Putamen (tissue), 1 donor: ENCODE measurements around the gene CCNY.

ENCODE experiments used
- DNase-seq: peaks from one replicate; pipeline ENCODE4 v3.0.0-alpha.2; 2016; ENCODE audit warnings: low spot score

CCNY gene

DNA sequence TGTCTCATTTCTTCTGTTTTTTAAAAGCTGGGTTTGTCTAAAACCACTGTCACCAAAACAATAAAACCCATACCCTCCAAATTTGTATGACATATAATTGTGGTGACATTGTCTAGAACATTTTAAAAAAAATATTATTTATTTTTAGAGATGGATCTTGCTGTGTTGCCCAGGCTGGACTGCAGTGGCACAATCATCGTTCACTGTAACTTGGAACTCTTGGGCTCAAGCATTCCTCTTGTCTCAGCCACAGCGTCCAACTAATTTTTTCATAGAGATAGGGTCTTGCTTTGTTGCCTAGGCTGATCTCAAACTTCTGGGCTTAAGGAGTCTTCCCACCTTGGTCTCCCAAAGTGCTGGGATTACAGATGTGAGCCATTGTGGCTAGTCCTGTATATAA is 116.5 kb downstream of the CCNY start:
- DNase-seq, result no peak

DNA sequence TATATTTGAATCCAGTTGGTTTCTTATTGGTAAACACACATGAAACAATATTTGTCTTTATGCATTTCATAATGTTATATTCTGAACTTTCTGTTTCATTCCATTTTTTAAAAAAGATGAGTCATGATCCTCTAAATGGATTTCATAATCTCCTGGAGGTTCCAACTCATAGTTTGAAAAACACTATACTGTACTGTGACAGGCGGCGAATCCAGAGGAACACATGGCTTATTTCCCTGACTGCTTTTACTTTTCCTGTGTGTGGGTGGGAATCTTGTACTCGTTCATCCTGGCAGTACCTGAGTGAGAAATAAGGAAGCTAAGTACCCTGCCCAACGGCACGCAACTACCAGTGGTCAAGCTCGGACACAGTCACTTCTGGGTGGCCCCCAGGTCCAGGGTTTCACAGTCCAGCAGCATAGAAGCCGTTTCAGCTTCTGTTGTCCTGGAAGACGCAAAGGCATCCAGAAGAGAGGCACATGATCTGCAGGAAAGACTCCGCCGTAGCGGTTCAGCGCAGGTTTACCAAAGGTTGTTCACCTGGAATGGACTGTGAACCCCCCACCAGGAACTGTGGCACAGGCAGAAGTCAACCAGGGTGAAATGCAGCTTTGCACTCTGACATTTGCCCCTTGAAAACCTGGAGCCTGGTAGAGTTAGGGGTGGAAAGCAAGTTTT is 117.7 kb downstream of the CCNY start:
- peak; percentile 74 for DNase-seq

- no peak for DNase-seq
Observed at GRCh38 chr10:35456153-35456720, 119.9 kb downstream of the CCNY start.

DNA sequence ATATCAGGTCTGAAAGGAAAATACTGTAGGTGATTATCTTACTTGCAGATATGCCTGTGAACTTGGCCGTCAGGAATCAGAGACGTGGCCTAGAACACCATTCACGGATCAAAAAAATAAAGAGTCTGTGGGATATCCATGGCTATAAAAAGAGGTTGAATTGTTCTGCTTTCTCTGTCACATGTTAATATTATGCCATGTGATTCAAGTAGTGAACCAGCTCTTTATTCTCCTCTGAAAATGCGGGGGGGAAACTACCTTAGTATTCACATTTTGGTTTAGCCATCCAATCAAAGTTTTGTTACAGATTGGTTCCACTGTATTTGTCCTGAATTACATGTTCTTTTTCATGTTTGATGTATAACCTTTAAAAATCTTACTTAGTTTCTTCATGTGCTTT is 120.5 kb downstream of the CCNY start:
- peak; percentile 77 for DNase-seq

GRCh38 chr10:35458500-35459448 is 122.5 kb downstream of the CCNY start:
- peak; percentile 68 for DNase-seq

- DNase-seq, result no peak
Observed at GRCh38 chr10:35459449-35459847, 123.1 kb downstream of the CCNY start.

GRCh38 chr10:35460852-35461460 is 124.6 kb downstream of the CCNY start:
- no peak for DNase-seq

- peak; percentile 58 for DNase-seq
Observed at GRCh38 chr10:35462491-35462934, 126.2 kb downstream of the CCNY start.

- DNase-seq, result no peak
Observed at GRCh38 chr10:35463105-35463867, 127.0 kb downstream of the CCNY start.

GRCh38 chr10:35463878-35464277 is 127.6 kb downstream of the CCNY start:
- no peak for DNase-seq

DNA sequence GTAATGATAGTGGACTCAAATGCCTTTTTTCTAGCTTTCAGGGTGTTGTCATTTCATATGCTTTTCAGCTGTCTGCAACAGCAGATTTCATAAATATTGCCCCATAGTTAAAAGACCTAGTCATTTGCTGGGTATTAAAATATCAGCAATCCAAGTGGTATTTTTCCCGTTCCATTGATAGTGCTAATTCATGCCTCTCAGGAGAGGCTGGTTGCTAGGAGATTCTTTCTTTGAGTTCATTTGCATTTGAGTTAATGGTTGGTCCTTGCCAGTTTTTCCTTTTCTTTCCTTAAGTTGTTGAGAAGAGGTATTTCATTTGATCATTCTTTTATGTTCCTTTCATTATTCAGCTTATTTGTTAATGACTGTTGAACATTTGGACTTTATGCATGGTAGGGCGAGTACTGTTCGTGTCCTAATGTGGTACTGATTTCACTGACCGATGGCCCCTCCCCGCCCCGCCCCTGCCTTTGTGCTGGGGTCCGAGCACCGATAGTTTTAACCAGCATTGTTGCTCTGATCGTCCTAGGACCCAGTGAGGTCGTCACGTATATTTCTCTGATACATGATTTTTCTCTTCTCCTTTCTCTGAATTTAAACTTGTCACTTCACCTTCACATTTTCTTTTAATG is 128.6 kb downstream of the CCNY start:
- no peak for DNase-seq

DNA sequence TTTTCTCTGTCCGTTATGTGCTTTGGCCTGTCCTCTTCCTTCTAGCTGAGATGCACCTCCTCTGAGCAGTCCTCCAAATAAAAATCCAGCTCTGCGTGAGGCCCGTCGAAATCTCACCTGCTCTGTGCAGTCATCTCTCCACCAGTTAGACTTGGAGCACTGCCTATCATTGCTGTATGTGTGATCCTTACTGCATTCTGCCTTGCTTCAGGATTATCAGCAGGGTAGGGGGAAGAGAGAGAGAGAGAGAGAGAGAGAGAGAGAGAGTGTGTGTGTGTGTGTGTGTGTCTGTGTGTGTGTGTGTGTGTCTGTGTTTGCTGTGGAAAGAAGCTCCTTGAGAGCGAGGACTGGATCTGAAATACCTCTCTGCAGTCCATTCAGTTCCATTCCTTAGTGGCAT is 129.4 kb downstream of the CCNY start:
- DNase-seq, result no peak

DNA sequence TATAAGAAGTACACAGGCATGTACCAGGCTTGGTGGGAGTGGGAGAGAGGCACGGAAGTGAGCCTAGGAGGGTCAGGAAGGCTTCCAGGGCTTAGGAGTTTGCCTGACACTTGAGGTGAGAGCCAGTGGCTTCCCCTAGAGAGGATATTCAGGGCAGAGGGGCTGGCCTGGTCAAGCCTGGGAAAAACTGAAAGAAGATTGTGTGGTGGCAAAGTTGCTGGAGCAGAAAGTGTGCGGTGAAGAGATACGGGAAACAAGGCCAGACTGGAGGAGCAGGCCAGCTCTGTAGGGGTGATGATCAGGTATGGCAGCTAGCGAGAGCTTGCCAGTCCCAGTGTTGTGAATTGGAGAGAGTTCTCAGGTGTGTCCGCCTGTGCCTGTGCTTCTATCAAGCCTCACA is 129.9 kb downstream of the CCNY start:
- no peak for DNase-seq

- DNase-seq, result no peak
Observed at GRCh38 chr10:35466661-35467060, 130.4 kb downstream of the CCNY start.

GRCh38 chr10:35467186-35467585 is 130.9 kb downstream of the CCNY start:
- DNase-seq, result no peak

DNA sequence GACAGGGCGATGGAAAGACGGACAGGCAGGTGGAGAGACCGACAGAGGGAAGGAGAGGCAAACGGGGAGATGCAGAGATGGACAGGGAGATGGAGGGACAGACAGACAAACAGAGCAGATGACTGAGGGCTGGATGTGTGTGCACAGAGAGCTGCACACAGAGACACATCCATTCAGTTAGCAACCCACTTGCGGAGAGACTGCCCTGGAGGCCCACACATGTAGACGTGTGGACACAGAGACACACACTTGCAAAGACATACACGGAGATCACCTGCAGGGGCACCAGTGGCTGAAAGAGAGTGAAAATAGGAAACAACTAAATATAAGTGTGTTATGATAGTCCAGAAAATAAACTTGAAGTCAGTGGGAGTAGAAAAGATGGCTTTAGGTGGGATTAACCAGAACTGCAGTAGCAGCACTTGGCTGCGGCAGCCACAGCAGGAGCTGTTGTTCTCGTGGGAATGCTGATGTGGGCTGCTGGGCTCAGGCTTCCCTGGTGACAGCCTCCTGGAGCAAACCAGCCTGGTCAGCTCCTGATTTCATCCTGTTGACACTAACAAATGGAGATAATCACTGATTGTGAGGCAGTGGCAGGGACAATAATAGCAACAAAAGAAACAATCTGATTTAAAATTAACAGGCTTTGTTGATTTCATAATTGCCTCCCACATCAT is 134.1 kb downstream of the CCNY start:
- no peak for DNase-seq

DNA sequence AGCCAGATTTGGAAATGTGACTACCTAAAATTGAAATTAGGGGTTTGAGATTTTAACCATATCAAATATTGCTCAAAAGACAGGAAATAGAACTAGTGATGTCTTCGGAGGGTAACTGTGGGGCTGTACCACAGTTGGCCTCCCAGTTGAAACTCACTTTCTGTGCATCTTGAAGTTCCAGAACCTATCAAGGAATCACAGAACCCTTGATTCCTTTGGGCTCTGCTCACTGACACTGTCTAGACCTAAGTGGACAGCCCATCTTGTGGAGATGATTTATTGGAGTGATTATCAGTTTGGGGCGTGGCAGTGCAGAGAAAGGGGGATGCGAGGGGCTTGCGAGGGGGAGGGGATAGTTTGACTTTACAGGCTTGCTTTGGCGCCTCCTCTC is 134.6 kb downstream of the CCNY start:
- DNase-seq, result no peak

DNA sequence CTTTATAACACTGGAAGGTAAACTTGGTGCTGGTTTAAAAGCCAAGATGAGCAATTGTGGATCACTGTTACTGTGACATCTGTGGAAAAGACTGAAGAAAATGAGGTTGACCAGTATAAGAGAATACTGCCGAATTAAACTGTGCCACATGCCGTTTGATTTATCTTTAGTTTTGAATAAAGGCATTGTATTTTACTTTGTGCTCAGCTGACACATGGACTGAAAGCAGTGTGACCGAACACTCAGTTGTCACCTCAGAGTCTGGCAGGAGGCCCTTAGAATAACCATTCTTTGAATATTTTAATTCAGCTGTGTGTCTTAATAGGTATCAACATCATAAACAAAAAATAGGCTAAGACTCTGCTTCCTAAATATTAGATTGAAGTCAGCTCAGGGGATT is 135.1 kb downstream of the CCNY start:
- DNase-seq, result no peak

DNA sequence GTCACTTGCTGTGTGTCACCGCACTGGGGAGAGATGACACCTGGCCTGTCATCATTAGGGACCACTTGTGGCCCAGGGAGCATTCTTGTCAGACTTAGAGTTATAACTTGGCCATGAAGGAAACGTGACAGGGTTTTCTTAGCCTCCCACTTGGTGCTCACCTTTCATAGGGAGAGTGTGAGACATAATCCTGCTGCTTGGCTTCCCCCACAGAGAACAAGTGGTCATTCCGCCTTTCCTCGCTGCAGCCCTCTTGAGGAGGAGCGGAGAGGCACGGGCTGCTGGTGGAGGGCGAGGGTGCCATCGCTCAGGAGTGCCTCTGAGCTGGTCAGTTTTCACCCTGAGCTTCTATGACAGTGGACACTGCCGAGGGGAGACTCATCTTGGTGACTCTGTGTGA is 143.8 kb downstream of the CCNY start:
- no peak for DNase-seq

DNA sequence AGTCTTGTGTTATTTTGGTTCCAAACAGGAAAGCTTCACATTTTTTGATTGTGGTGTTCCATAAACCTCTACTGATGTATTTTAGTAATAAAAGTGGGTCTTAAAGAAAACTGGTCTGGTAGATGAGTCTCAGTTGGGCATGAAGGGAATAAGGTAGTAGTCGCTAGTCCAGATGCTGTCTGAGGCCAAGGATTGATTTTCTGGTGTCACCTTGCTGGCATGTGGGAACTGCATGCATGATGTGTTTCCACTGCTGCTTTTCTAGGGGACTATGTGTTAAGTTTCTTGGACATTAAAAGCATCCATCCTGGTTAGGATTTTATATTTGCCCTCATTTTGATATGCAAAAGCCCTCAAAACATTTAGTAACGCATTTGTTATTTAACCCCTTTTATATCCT is 145.1 kb downstream of the CCNY start:
- DNase-seq, result no peak
